Neural progenitor cell (in vitro differentiated cells): ENCODE results near the gene MRPL27. TPM values are rescaled to one million over a fixed set of nuclear protein-coding genes. Genes with fewer than 3 reads are reported as not detected.

ENCODE experiments used
- DNase-seq: peaks from one replicate; pipeline ENCODE4 v3.0.0-alpha.2; 2016; ENCODE audit warnings: low spot score
- H2AFZ ChIP-seq: fragments of 200-600 bp; sonication (generic); replicated peaks from 2 replicates; pipeline ENCODE4 v1.6.1; 2016; ENCODE audit warnings: antibody characterized with exemption
- H3F3A ChIP-seq: fragments of 200-600 bp; sonication (generic); 2 replicates; pipeline ENCODE4 v1.6.1; 2016; ENCODE audit warnings: antibody characterized with exemption, low read depth
- H3K27ac ChIP-seq: fragments of 200-600 bp; sonication (generic); 2 replicates; pipeline ENCODE4 v1.5.1; 2016; ENCODE audit warnings: mild to moderate bottlenecking
- H3K27me3 ChIP-seq: fragments of 200-600 bp; sonication (generic); 2 replicates; pipeline ENCODE4 v1.6.1; 2016; ENCODE audit warnings: mild to moderate bottlenecking, moderate library complexity
- H3K36me3 ChIP-seq: fragments of 200-600 bp; sonication (generic); 2 replicates; pipeline ENCODE4 v1.5.1; 2016
- H3K4me1 ChIP-seq: fragments of 200-600 bp; sonication (generic); 2 replicates; pipeline ENCODE4 v1.6.1; 2016; ENCODE audit warnings: mixed run types
- H3K4me2 ChIP-seq: fragments of 200-600 bp; sonication (generic); 2 replicates; pipeline ENCODE4 v1.6.1; 2016
- H3K4me3 ChIP-seq: fragments of 200-600 bp; sonication (generic); 2 replicates; pipeline ENCODE4 v1.5.1; 2016
- H3K79me2 ChIP-seq: fragments of 200-600 bp; sonication (generic); 2 replicates; pipeline ENCODE4 v1.6.1; 2016; ENCODE audit warnings: low read depth
- H3K9ac ChIP-seq: fragments of 200-600 bp; sonication (generic); 2 replicates; pipeline ENCODE4 v1.6.1; 2016
- H3K9me3 ChIP-seq: fragments of 200-600 bp; sonication (generic); 2 replicates; pipeline ENCODE4 v1.5.1; 2016; ENCODE audit warnings: low read depth
- H4K20me1 ChIP-seq: fragments of 200-600 bp; sonication (generic); 2 replicates; pipeline ENCODE4 v1.6.1; 2016; ENCODE audit warnings: low read depth
- H3K27ac Mint-ChIP-seq: 3 replicates; pipeline ENCODE4 v1.8.0; 2021; ENCODE audit warnings: mixed read lengths
- H3K27me3 Mint-ChIP-seq: 2 replicates; pipeline ENCODE4 v1.8.0; 2022; ENCODE audit warnings: low read depth, mild to moderate bottlenecking, inconsistent platforms, moderate library complexity, mixed read lengths; ENCODE audit not compliant: insufficient read depth
- H3K36me3 Mint-ChIP-seq: 3 replicates; pipeline ENCODE4 v1.8.0; 2021; ENCODE audit warnings: mixed read lengths
- H3K4me1 Mint-ChIP-seq: 3 replicates; pipeline ENCODE4 v1.8.0; 2021; ENCODE audit warnings: mixed read lengths
- H3K4me3 Mint-ChIP-seq: 3 replicates; pipeline ENCODE4 v1.8.0; 2021; ENCODE audit warnings: mild to moderate bottlenecking, moderate library complexity, mixed read lengths
- H3K9me3 Mint-ChIP-seq: 3 replicates; pipeline ENCODE4 v1.8.0; 2020; ENCODE audit warnings: mixed read lengths
- CTCF ChIP-seq: fragments of 200-600 bp; sonication (generic); IDR thresholded peaks from 2 replicates; pipeline ENCODE4 v1.5.1; 2017; ENCODE audit warnings: antibody characterized with exemption, mild to moderate bottlenecking
- EZH2 ChIP-seq: fragments of 200-600 bp; sonication (generic); IDR thresholded peaks from 2 replicates; pipeline ENCODE4 v1.6.1; 2017; ENCODE audit warnings: antibody characterized with exemption, mild to moderate bottlenecking, moderate library complexity
- EZH2phosphoT487 ChIP-seq: fragments of 200-600 bp; sonication (generic); IDR thresholded peaks from 2 replicates; pipeline ENCODE4 v1.6.1; 2017; ENCODE audit warnings: antibody characterized with exemption
- total RNA-seq: library from RNA; depleted of rRNA; stranded (reverse); fragments of >200 nt; gene quantifications from 2 replicates; pipeline ENCODE4 v1.2.3, GENCODE V29; 2015; ENCODE audit warnings: low replicate concordance

MRPL27 gene
- total RNA-seq, 1 donor from 2014 or later = 39.1 TPM

- no peak overlapping the region for H3K9ac ChIP-seq
- H3K79me2 ChIP-seq = peaks cover 18% of the 10 kb centered on the region
- peaks cover 35% of the 10 kb centered on the region for H3K4me1 Mint-ChIP-seq
- no peaks in the 10 kb centered on the region for H3F3A ChIP-seq
- H3K4me3 Mint-ChIP-seq = peak overlapping the region; percentile 95
- H3K27me3 ChIP-seq = peaks cover 21% of the 10 kb centered on the region
- no peaks in the 10 kb centered on the region for H3K9me3 Mint-ChIP-seq
- H3K27me3 Mint-ChIP-seq = peaks cover 11% of the 10 kb centered on the region
- peaks cover 19% of the 10 kb centered on the region for H3K4me1 ChIP-seq
- no peak overlapping the region for H3K27ac ChIP-seq
- peaks cover 11% of the 10 kb centered on the region for H3K36me3 Mint-ChIP-seq
- no peak for DNase-seq
- TF ChIP-seq EZH2phosphoT487 = no peak
- no peak for TF ChIP-seq EZH2
- no peak for TF ChIP-seq CTCF
- peaks cover 35% of the 10 kb centered on the region for H4K20me1 ChIP-seq
- H3K4me3 ChIP-seq = no peak overlapping the region
- peak overlapping the region; percentile 39 for H3K27ac Mint-ChIP-seq
- H3K9me3 ChIP-seq = no peaks in the 10 kb centered on the region
- H3K36me3 ChIP-seq = no peaks in the 10 kb centered on the region
- no peak overlapping the region for H2AFZ ChIP-seq
- H3K4me2 ChIP-seq = no peak overlapping the region
Observed at GRCh38 chr17:50348522-50349242, 24.3 kb downstream of the MRPL27 start.

- Histone ChIP-seq H3K36me3 (no peaks in the 10 kb centered on the region), H2AFZ (no peak overlapping the region), H3K4me2 (peak overlapping the region; percentile 93), H4K20me1 (peaks cover 35% of the 10 kb centered on the region), H3F3A (no peaks in the 10 kb centered on the region), H3K9ac (no peak overlapping the region), H3K4me1 (peaks cover 19% of the 10 kb centered on the region), H3K79me2 (peaks cover 18% of the 10 kb centered on the region), H3K9me3 (no peaks in the 10 kb centered on the region), H3K4me3 (peak overlapping the region; percentile 78), H3K27me3 (peaks cover 28% of the 10 kb centered on the region), H3K27ac (no peak overlapping the region)
- Mint-ChIP-seq H3K9me3 (no peaks in the 10 kb centered on the region), H3K27me3 (peaks cover 8% of the 10 kb centered on the region), H3K27ac (no peak overlapping the region), H3K4me1 (peaks cover 35% of the 10 kb centered on the region), H3K4me3 (peak overlapping the region; percentile 95), H3K36me3 (peaks cover 5% of the 10 kb centered on the region)
- DNase-seq = no peak
- TF ChIP-seq EZH2 = no peak
- TF ChIP-seq CTCF = no peak
- TF ChIP-seq EZH2phosphoT487 = no peak
Observed at GRCh38 chr17:50347894-50348291, 25.1 kb downstream of the MRPL27 start.

GRCh38 chr17:50347117-50347893 is 25.7 kb downstream of the MRPL27 start:
- peaks cover 35% of the 10 kb centered on the region for H3K4me1 Mint-ChIP-seq
- TF ChIP-seq EZH2 (no peak), EZH2phosphoT487 (no peak)

More at GRCh38 chr17:50347117-50347893, 25.7 kb downstream of the MRPL27 start:
- Mint-ChIP-seq H3K4me3 (peak overlapping the region; percentile 95), H3K27ac (no peak overlapping the region), H3K27me3 (peaks cover 8% of the 10 kb centered on the region), H3K9me3 (no peaks in the 10 kb centered on the region), H3K36me3 (peaks cover 3% of the 10 kb centered on the region)
- Histone ChIP-seq H3K27me3 (peaks cover 28% of the 10 kb centered on the region), H3K9ac (no peak overlapping the region), H3K4me1 (peaks cover 19% of the 10 kb centered on the region), H3K9me3 (no peaks in the 10 kb centered on the region), H3K36me3 (no peaks in the 10 kb centered on the region), H3K4me3 (peak overlapping the region; percentile 78), H3K4me2 (peak overlapping the region; percentile 93), H3F3A (no peaks in the 10 kb centered on the region), H3K27ac (no peak overlapping the region), H3K79me2 (peaks cover 18% of the 10 kb centered on the region), H2AFZ (no peak overlapping the region), H4K20me1 (peaks cover 30% of the 10 kb centered on the region)
- DNase-seq = peak; percentile 46
